DMS 273 (cell line): Measurements from ENCODE around the gene SULT2B1.

Experiments used
- DNase-seq: peaks from one replicate; lab custom pipeline; 2025; ENCODE audit not compliant: unreplicated experiment; lab: John Stamatoyannopoulos, UW

The SULT2B1 gene

DNA sequence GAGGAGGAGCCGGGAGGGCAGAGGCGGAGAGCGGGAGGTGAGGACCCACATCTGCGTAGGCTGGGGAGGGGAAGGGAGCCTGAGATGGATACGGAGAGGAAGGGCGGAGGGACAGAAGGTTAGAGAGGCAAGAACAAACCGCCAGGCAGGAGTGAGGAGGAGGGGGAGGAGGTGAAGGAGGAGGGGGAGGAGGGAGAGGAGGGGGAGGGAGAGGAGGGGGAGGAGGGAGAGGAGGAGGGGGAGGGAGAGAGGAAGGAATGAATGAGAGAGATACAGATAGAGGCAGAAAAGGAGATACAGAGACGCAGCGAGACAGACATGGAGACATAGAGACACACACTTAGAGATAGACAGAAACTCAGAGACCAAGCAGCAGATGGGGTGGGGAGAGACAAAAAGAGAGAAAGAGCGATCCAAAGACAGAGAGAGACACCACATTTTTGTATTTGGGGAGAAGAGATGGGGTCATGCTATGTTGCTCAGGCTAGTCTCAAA lies 94.8 kb downstream of the SULT2B1 start:
- DNase-seq: peak; percentile 59

- DNase-seq: peak; percentile 39
Measured at GRCh38 chr19:48648134-48648533, 96.2 kb downstream of the SULT2B1 start.
